HG03039 (cell line): ENCODE measurements around the gene KDM4B.

Source experiments
- ATAC-seq: cut with Tn5 transposase; IDR thresholded peaks from one replicate; pipeline ENCODE4 v1.9.1; 2021; ENCODE audit warnings: mild to moderate bottlenecking, moderate library complexity; ENCODE audit not compliant: unreplicated experiment

The KDM4B gene

GRCh38 chr19:5048091-5048726 is 79.3 kb downstream of the KDM4B start:
- ATAC-seq, result no peak

- ATAC-seq, result no peak
These were observed 80.0 kb downstream of the KDM4B start for GRCh38 chr19:5048727-5049553.

- ATAC-seq, result no peak
These were observed 80.6 kb downstream of the KDM4B start for GRCh38 chr19:5049561-5049960.

- ATAC-seq, result no peak
These were observed 81.2 kb downstream of the KDM4B start for GRCh38 chr19:5050067-5050656.

- ATAC-seq, result no peak
These were observed 82.0 kb downstream of the KDM4B start for GRCh38 chr19:5050905-5051304.

- no peak for ATAC-seq
These were observed 82.7 kb downstream of the KDM4B start for GRCh38 chr19:5051619-5052018.

GRCh38 chr19:5052515-5052914 is 83.6 kb downstream of the KDM4B start:
- no peak for ATAC-seq

GRCh38 chr19:5052945-5053485 is 84.1 kb downstream of the KDM4B start:
- no peak for ATAC-seq

- ATAC-seq, result no peak
These were observed 84.7 kb downstream of the KDM4B start for GRCh38 chr19:5053661-5054060.

- ATAC-seq, result no peak
These were observed 85.9 kb downstream of the KDM4B start for GRCh38 chr19:5054551-5055456.

GRCh38 chr19:5055457-5055776 is 86.5 kb downstream of the KDM4B start:
- ATAC-seq, result no peak

GRCh38 chr19:5057860-5058259 is 88.9 kb downstream of the KDM4B start:
- no peak for ATAC-seq

GRCh38 chr19:5058521-5059212 is 89.8 kb downstream of the KDM4B start:
- no peak for ATAC-seq

GRCh38 chr19:5059213-5059574 is 90.3 kb downstream of the KDM4B start:
- ATAC-seq, result no peak

GRCh38 chr19:5059793-5060192 is 90.9 kb downstream of the KDM4B start:
- no peak for ATAC-seq

- no peak for ATAC-seq
These were observed 93.3 kb downstream of the KDM4B start for GRCh38 chr19:5062195-5062594.

GRCh38 chr19:5062799-5063198 is 93.9 kb downstream of the KDM4B start:
- no peak for ATAC-seq

- ATAC-seq, result no peak
These were observed 95.1 kb downstream of the KDM4B start for GRCh38 chr19:5063873-5064645.

GRCh38 chr19:5064896-5065295 is 96.0 kb downstream of the KDM4B start:
- no peak for ATAC-seq

- ATAC-seq, result no peak
These were observed 96.8 kb downstream of the KDM4B start for GRCh38 chr19:5065663-5066093.
